ENCODE results near the gene HNRNPUL1.

DNA sequence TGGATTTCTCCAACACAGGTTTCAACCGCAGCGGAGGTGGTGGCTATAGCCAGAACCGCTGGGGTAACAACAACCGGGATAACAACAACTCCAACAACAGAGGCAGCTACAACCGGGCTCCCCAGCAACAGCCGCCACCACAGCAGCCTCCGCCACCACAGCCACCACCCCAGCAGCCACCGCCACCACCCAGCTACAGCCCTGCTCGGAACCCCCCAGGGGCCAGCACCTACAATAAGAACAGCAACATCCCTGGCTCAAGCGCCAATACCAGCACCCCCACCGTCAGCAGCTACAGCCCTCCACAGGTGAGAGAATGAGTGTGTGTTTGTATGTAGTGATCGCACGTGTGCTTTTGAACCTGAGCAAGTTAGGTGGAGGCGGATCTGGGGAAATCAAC is 39.8 kb downstream of the HNRNPUL1 start:
- no peak for TF ChIP-seq RFX5 (IDR thresholded peaks at IDR 0.05; ENCODE audit: borderline replicate concordance, low read depth, low read length)
- TF ChIP-seq JUN (IDR thresholded peaks at IDR 0.05; ENCODE audit: low read depth, low read length), result no peak
- no peak for TF ChIP-seq CTCF (IDR thresholded peaks at IDR 0.05; ENCODE audit: control extremely low read depth in 1 of 3, insufficient read depth in 1 of 3, low read depth in 1 of 3, low read length in 3 of 3)
- TF ChIP-seq POLR2AphosphoS5 (IDR thresholded peaks at IDR 0.05; ENCODE audit: low read depth, low read length), result no peak
- TF ChIP-seq POLR2A (IDR thresholded peaks at IDR 0.05; ENCODE audit: control extremely low read depth in 1 of 2, low read depth in 2 of 2, low read length in 2 of 2), result no peak
- TF ChIP-seq EGR1 (IDR thresholded peaks at IDR 0.05; ENCODE audit: borderline replicate concordance, low read depth, low read length), result no peak
- no peak for TF ChIP-seq RNF2 (IDR thresholded peaks at IDR 0.05; ENCODE audit: borderline replicate concordance, low read depth, low read length, missing control alignments, poor library complexity, severe bottlenecking)
- no peak for TF ChIP-seq CBX5 (IDR thresholded peaks at IDR 0.05; ENCODE audit: low read depth, low read length)
- TF ChIP-seq SP1 (IDR thresholded peaks at IDR 0.05; ENCODE audit: low read depth, low read length), result no peak
- TF ChIP-seq TBP (IDR thresholded peaks at IDR 0.05; ENCODE audit: low read depth, low read length), result no peak
- no peak for TF ChIP-seq SRF (IDR thresholded peaks at IDR 0.05; ENCODE audit: low read depth, low read length)
- TF ChIP-seq E2F6 (IDR thresholded peaks at IDR 0.05), result no peak
- no peak for TF ChIP-seq EZH2 (IDR thresholded peaks at IDR 0.05; ENCODE audit: low read depth, low read length, severe bottlenecking)
- TF ChIP-seq, protein P1, sequence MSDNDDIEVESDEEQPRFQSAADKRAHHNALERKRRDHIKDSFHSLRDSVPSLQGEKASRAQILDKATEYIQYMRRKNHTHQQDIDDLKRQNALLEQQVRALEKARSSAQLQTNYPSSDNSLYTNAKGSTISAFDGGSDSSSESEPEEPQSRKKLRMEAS (IDR thresholded peaks at IDR 0.05), result no peak
